T-helper 1 cell treated with Interleukin-12 subunit alpha and Interleukin-12 subunit beta and Interleukin-4 antibody, amounts not matched to agents 30 ng/mL and 1 ng/mL, for 36 hours (primary cell): Measurements from ENCODE around the gene RPL27A. TPM values are rescaled to one million over a fixed set of nuclear protein-coding genes. Genes with fewer than 3 reads are reported as not detected.

Experiments used
- intact Hi-C: fragments of 100-400 bp; cut with micrococcal nuclease; formaldehyde crosslinking; loops from one replicate; pipeline ENCODE4 v1.15.1; 2024
- total RNA-seq: library from RNA; stranded (reverse); gene quantifications from 2 replicates; pipeline ENCODE4 v1.2.3, GENCODE V29; 2022

Gene RPL27A
- total RNA-seq, 1 donor from 2014 or later = 638 TPM

GRCh38 chr11:8698379-8698851, 15.8 kb downstream of the RPL27A start:
- intact Hi-C loops = no loop called here

GRCh38 chr11:8698917-8699441, 16.4 kb downstream of the RPL27A start:
- intact Hi-C loops = no loop called here

GRCh38 chr11:8699903-8700302, 17.3 kb downstream of the RPL27A start:
- intact Hi-C loops = no loop called here

GRCh38 chr11:8701891-8702597, 19.5 kb downstream of the RPL27A start:
- intact Hi-C loops = no loop called here

GRCh38 chr11:8702598-8702915, 20.0 kb downstream of the RPL27A start:
- intact Hi-C loops = no loop called here

- intact Hi-C loops = no loop called here
These were observed 21.5 kb downstream of the RPL27A start for GRCh38 chr11:8704136-8704535.

GRCh38 chr11:8705146-8705545, 22.6 kb downstream of the RPL27A start:
- intact Hi-C loops = no loop called here

- intact Hi-C loops = no loop called here
These were observed 24.3 kb downstream of the RPL27A start for GRCh38 chr11:8706673-8707432.

GRCh38 chr11:8707541-8708191, 25.1 kb downstream of the RPL27A start:
- intact Hi-C loops = no loop called here

- intact Hi-C loops = no loop called here
These were observed 26.5 kb downstream of the RPL27A start for GRCh38 chr11:8709002-8709672.

- intact Hi-C loops = no loop called here
These were observed 27.2 kb downstream of the RPL27A start for GRCh38 chr11:8709777-8710176.

- intact Hi-C loops = no loop called here
These were observed 29.4 kb downstream of the RPL27A start for GRCh38 chr11:8711895-8712442.

GRCh38 chr11:8712506-8712905, 29.9 kb downstream of the RPL27A start:
- intact Hi-C loops = no loop called here

GRCh38 chr11:8713760-8714454, 31.3 kb downstream of the RPL27A start:
- intact Hi-C loops = no loop called here

GRCh38 chr11:8714622-8715225, 32.1 kb downstream of the RPL27A start:
- intact Hi-C loops = no loop called here

- intact Hi-C loops = no loop called here
These were observed 32.9 kb downstream of the RPL27A start for GRCh38 chr11:8715501-8715900.

GRCh38 chr11:8717544-8717875, 34.9 kb downstream of the RPL27A start:
- intact Hi-C loops = no loop called here

- intact Hi-C loops = no loop called here
These were observed 35.5 kb downstream of the RPL27A start for GRCh38 chr11:8717876-8718753.

GRCh38 chr11:8719211-8719649, 36.6 kb downstream of the RPL27A start:
- intact Hi-C loops = no loop called here
